ENCODE results near the gene BUD13. TPM values are rescaled to one million over a fixed set of nuclear protein-coding genes. Genes with fewer than 3 reads are reported as not detected.

BUD13 gene
- total and polyA plus RNA-seq, 2 experiments from 2014 or later = 17.0 to 24.8 TPM

- ATAC-seq (no peak), DNase-seq (ENCODE audit: low spot score) (no peak)
- Mint-ChIP-seq H3K36me3 (ENCODE audit: low read depth) (peaks cover 55% of the 10 kb centered on the region), H3K27me3 (ENCODE audit: insufficient read depth, low read depth, poor library complexity) (peaks cover 10% of the 10 kb centered on the region), H3K27ac (no peak overlapping the region), H3K4me1 (peaks cover 14% of the 10 kb centered on the region), H3K4me3 (peak overlapping the region; percentile 96; the same call in 2 of the 3 replicates), H3K9me3 (no peaks in the 10 kb centered on the region)
- no peaks in the 10 kb centered on the region for H3K9me2 ChIP-seq (ENCODE audit: insufficient read depth)
- H3K4me3 ChIP-seq = no peak overlapping the region
- peaks cover 18% of the 10 kb centered on the region for H3K79me2 ChIP-seq (replicated peaks; ENCODE audit: insufficient read depth)
- peaks cover 2% of the 10 kb centered on the region; the same call in 1 of the 2 replicates for H3F3A ChIP-seq (replicated peaks; ENCODE audit: low read depth)
- no peak overlapping the region for H3K4me2 ChIP-seq
- peaks cover 48% of the 10 kb centered on the region for H3K36me3 ChIP-seq (ENCODE audit: insufficient read depth)
- TF ChIP-seq STAT1 (IDR thresholded peaks at IDR 0.05; ENCODE audit: unreplicated experiment) = no peak
- TF ChIP-seq CREB1 (CRISPR knock-in tag; IDR thresholded peaks at IDR 0.05; ENCODE audit: low read depth) = no peak
- TF ChIP-seq JUNB (IDR thresholded peaks at IDR 0.05; ENCODE audit: unreplicated experiment) = no peak
- TF ChIP-seq EZH2phosphoT487 (IDR thresholded peaks at IDR 0.05; ENCODE audit: unreplicated experiment) = no peak
- TF ChIP-seq, protein P1, sequence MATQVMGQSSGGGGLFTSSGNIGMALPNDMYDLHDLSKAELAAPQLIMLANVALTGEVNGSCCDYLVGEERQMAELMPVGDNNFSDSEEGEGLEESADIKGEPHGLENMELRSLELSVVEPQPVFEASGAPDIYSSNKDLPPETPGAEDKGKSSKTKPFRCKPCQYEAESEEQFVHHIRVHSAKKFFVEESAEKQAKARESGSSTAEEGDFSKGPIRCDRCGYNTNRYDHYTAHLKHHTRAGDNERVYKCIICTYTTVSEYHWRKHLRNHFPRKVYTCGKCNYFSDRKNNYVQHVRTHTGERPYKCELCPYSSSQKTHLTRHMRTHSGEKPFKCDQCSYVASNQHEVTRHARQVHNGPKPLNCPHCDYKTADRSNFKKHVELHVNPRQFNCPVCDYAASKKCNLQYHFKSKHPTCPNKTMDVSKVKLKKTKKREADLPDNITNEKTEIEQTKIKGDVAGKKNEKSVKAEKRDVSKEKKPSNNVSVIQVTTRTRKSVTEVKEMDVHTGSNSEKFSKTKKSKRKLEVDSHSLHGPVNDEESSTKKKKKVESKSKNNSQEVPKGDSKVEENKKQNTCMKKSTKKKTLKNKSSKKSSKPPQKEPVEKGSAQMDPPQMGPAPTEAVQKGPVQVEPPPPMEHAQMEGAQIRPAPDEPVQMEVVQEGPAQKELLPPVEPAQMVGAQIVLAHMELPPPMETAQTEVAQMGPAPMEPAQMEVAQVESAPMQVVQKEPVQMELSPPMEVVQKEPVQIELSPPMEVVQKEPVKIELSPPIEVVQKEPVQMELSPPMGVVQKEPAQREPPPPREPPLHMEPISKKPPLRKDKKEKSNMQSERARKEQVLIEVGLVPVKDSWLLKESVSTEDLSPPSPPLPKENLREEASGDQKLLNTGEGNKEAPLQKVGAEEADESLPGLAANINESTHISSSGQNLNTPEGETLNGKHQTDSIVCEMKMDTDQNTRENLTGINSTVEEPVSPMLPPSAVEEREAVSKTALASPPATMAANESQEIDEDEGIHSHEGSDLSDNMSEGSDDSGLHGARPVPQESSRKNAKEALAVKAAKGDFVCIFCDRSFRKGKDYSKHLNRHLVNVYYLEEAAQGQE (IDR thresholded peaks at IDR 0.05; ENCODE audit: unreplicated experiment) = no peak
- no peak for TF ChIP-seq ZNF331 (CRISPR knock-in tag; IDR thresholded peaks at IDR 0.05; ENCODE audit: low read depth)
- H2AFZ ChIP-seq = no peak overlapping the region
- H4K20me1 ChIP-seq (replicated peaks; ENCODE audit: insufficient read depth) = peaks cover 14% of the 10 kb centered on the region; the same call in 1 of the 2 replicates
- no peaks in the 10 kb centered on the region for H3K27me3 ChIP-seq (ENCODE audit: insufficient read depth)
- H3K27ac ChIP-seq (ENCODE audit: low read depth) = no peak overlapping the region
- H3K4me1 ChIP-seq (ENCODE audit: insufficient read depth) = peaks cover 10% of the 10 kb centered on the region
Observed at GRCh38 chr11:116786326-116786725, 13.5 kb upstream of the BUD13 start.

GRCh38 chr11:116782728-116783127, 9.9 kb upstream of the BUD13 start:
- Histone ChIP-seq H2AFZ (no peak overlapping the region), H3K9me2 (ENCODE audit: insufficient read depth) (no peaks in the 10 kb centered on the region), H3K79me2 (replicated peaks; ENCODE audit: insufficient read depth) (peaks cover 18% of the 10 kb centered on the region), H3K27me3 (ENCODE audit: insufficient read depth) (no peaks in the 10 kb centered on the region), H3K36me3 (ENCODE audit: insufficient read depth) (peaks cover 80% of the 10 kb centered on the region), H4K20me1 (replicated peaks; ENCODE audit: insufficient read depth) (peaks cover 22% of the 10 kb centered on the region; the same call in 1 of the 2 replicates), H3K4me1 (ENCODE audit: insufficient read depth) (peaks cover 5% of the 10 kb centered on the region; the same call in 1 of the 2 replicates), H3K4me3 (no peak overlapping the region), H3K4me2 (no peak overlapping the region), H3K27ac (ENCODE audit: low read depth) (no peak overlapping the region), H3F3A (replicated peaks; ENCODE audit: low read depth) (no peaks in the 10 kb centered on the region; the same call in 1 of the 2 replicates)
- no peak overlapping the region for H3K4me3 Mint-ChIP-seq
- H3K9me3 Mint-ChIP-seq = no peaks in the 10 kb centered on the region
- H3K4me1 Mint-ChIP-seq = peaks cover 4% of the 10 kb centered on the region
- DNase-seq (ENCODE audit: low spot score) = no peak
- H3K27me3 Mint-ChIP-seq (ENCODE audit: insufficient read depth, low read depth, poor library complexity) = no peaks in the 10 kb centered on the region
- no peak overlapping the region for H3K27ac Mint-ChIP-seq
- H3K36me3 Mint-ChIP-seq (ENCODE audit: low read depth) = peaks cover 86% of the 10 kb centered on the region
- no peak for ATAC-seq
- TF ChIP-seq, protein P2, sequence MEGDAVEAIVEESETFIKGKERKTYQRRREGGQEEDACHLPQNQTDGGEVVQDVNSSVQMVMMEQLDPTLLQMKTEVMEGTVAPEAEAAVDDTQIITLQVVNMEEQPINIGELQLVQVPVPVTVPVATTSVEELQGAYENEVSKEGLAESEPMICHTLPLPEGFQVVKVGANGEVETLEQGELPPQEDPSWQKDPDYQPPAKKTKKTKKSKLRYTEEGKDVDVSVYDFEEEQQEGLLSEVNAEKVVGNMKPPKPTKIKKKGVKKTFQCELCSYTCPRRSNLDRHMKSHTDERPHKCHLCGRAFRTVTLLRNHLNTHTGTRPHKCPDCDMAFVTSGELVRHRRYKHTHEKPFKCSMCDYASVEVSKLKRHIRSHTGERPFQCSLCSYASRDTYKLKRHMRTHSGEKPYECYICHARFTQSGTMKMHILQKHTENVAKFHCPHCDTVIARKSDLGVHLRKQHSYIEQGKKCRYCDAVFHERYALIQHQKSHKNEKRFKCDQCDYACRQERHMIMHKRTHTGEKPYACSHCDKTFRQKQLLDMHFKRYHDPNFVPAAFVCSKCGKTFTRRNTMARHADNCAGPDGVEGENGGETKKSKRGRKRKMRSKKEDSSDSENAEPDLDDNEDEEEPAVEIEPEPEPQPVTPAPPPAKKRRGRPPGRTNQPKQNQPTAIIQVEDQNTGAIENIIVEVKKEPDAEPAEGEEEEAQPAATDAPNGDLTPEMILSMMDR (conservative IDR thresholded peaks at IDR 0.05; ENCODE audit: low read depth in 2 of 2) = no peak
- TF ChIP-seq JUNB (IDR thresholded peaks at IDR 0.05; ENCODE audit: unreplicated experiment) (no peak), CREB1 (CRISPR knock-in tag; IDR thresholded peaks at IDR 0.05; ENCODE audit: low read depth) (no peak), STAT1 (IDR thresholded peaks at IDR 0.05; ENCODE audit: unreplicated experiment) (no peak), ZNF331 (CRISPR knock-in tag; IDR thresholded peaks at IDR 0.05; ENCODE audit: low read depth) (no peak), EZH2 (IDR thresholded peaks at IDR 0.05; ENCODE audit: low read depth, unreplicated experiment) (no peak), ZNF114 (CRISPR knock-in tag; IDR thresholded peaks at IDR 0.05) (no peak)
- TF ChIP-seq, protein P1 (IDR thresholded peaks at IDR 0.05; ENCODE audit: unreplicated experiment) = no peak
